Hindlimb muscle (tissue), 1 donor: ENCODE data around the gene PRDM16. TPM values are rescaled to one million over a fixed set of nuclear protein-coding genes. Genes with fewer than 3 reads are reported as not detected.
"Not testable (repeated sequence)": the region's sequence is repeated elsewhere in the genome, so short reads cannot be mapped to it uniquely, and the experiment has no call there.

Experiments used
- DNase-seq: peaks from one replicate; pipeline ENCODE4 v3.0.0-alpha.2; 2013
- polyA plus RNA-seq: library from polyadenylated mRNA; unstranded; fragments of 120-200 nt; gene quantifications from one replicate; pipeline ENCODE4 v1.2.1, GENCODE V29; 2013; ENCODE audit not compliant: insufficient read length

The PRDM16 gene
- polyA plus RNA-seq, 1 donor: 0.80 TPM

GRCh38 chr1:3231245-3231644 lies 162.2 kb downstream of the PRDM16 start:
- DNase-seq: no peak

GRCh38 chr1:3231826-3232225 lies 162.8 kb downstream of the PRDM16 start:
- no peak for DNase-seq

- DNase-seq: no peak
These were observed 164.0 kb downstream of the PRDM16 start for GRCh38 chr1:3233031-3233430.

- no peak for DNase-seq
These were observed 164.5 kb downstream of the PRDM16 start for GRCh38 chr1:3233551-3233950.

GRCh38 chr1:3234281-3234680 lies 165.3 kb downstream of the PRDM16 start:
- no peak for DNase-seq

- no peak for DNase-seq
These were observed 166.0 kb downstream of the PRDM16 start for GRCh38 chr1:3234956-3235355.

- DNase-seq: no peak
These were observed 166.5 kb downstream of the PRDM16 start for GRCh38 chr1:3235496-3235895.

GRCh38 chr1:3236361-3236760 lies 167.4 kb downstream of the PRDM16 start:
- no peak for DNase-seq

- DNase-seq: no peak
These were observed 168.0 kb downstream of the PRDM16 start for GRCh38 chr1:3236955-3237354.

GRCh38 chr1:3237570-3237969 lies 168.6 kb downstream of the PRDM16 start:
- DNase-seq: no peak

GRCh38 chr1:3237994-3238702 lies 169.1 kb downstream of the PRDM16 start:
- DNase-seq: no peak

GRCh38 chr1:3238703-3239278 lies 169.8 kb downstream of the PRDM16 start:
- no peak for DNase-seq

GRCh38 chr1:3239991-3240390 lies 171.0 kb downstream of the PRDM16 start:
- not testable (repeated sequence) for DNase-seq

GRCh38 chr1:3240524-3241235 lies 171.7 kb downstream of the PRDM16 start:
- DNase-seq: no peak

GRCh38 chr1:3241236-3241550 lies 172.2 kb downstream of the PRDM16 start:
- no peak for DNase-seq

- DNase-seq: no peak
These were observed 172.8 kb downstream of the PRDM16 start for GRCh38 chr1:3241673-3242407.

- DNase-seq: no peak
These were observed 173.6 kb downstream of the PRDM16 start for GRCh38 chr1:3242408-3243260.

GRCh38 chr1:3243304-3243703 lies 174.3 kb downstream of the PRDM16 start:
- no peak for DNase-seq

- no peak for DNase-seq
These were observed 175.3 kb downstream of the PRDM16 start for GRCh38 chr1:3244025-3244926.

GRCh38 chr1:3244927-3245315 lies 175.9 kb downstream of the PRDM16 start:
- no peak for DNase-seq

GRCh38 chr1:3245344-3245743 lies 176.3 kb downstream of the PRDM16 start:
- DNase-seq: no peak
